K562 (cell line): ENCODE results near the gene CCDC167.

Source experiments
- CEBPB ChIP-seq: fragments of 450-650 bp; IDR thresholded peaks from 2 replicates; pipeline ENCODE4 v1.6.1; 2016; ENCODE audit warnings: missing genetic modification characterization, missing compliant biosample characterization
- NFIC ChIP-seq: fragments of 450-650 bp; IDR thresholded peaks from 2 replicates; pipeline ENCODE4 v1.6.1; 2017; ENCODE audit warnings: mild to moderate bottlenecking, inconsistent platforms
- TRIM28 ChIP-seq: fragments of 450-650 bp; IDR thresholded peaks from 2 replicates; pipeline ENCODE4 v1.6.1; 2017
- ZNF232 ChIP-seq: sonication (generic); formaldehyde crosslinking; IDR thresholded peaks from 2 replicates; pipeline ENCODE4 v1.8.0; 2022; ENCODE audit warnings: mild to moderate bottlenecking, missing genetic modification reagents
- ZNF274 ChIP-seq: IDR thresholded peaks from 2 replicates; pipeline ENCODE4 v1.6.1; 2011; ENCODE audit warnings: low read depth, mild to moderate bottlenecking, low read length, moderate library complexity, borderline replicate concordance
- ZNF311 ChIP-seq: fragments of 250-450 bp; sonication (Bioruptor Pico); IDR thresholded peaks from 2 replicates; pipeline ENCODE4 v1.4.0; 2020; ENCODE audit warnings: mild to moderate bottlenecking, moderate library complexity

DNA sequence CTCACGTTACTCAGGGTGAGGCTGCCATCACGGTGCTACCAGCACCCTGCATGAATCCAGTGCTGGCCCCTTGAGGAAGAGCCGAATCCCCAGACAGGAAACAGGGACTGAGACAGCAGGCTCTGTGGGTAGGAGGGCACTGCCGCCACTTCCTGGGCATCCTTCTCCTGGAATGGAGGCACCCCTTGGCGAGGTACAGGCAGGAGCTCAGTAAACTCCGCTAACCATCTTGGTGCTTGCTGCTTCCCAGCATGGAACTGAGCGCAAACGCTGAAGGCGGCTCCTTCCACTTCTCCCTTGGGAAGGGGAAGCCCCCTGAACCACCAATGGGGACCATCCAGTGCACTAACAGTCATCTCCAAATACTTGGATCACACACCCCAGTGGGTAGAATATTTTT lies 13.5 kb upstream of the CCDC167 start:
- TF ChIP-seq CEBPB (tag), result no peak
- no peak for TF ChIP-seq TRIM28
- TF ChIP-seq ZNF274, result no peak
- no peak for TF ChIP-seq ZNF232
- TF ChIP-seq NFIC, result no peak
- no peak for TF ChIP-seq ZNF311 (CRISPR knock-in tag)
